ENCODE measurements around the gene MMP17. TPM values are rescaled to one million over a fixed set of nuclear protein-coding genes. Genes with fewer than 3 reads are reported as not detected.
"Not testable (repeated sequence)": the region's sequence is repeated elsewhere in the genome, so short reads cannot be mapped to it uniquely, and the experiment has no call there.

MMP17 gene
- total RNA-seq, 1 experiment from 2014 or later = 0.61 TPM

DNA sequence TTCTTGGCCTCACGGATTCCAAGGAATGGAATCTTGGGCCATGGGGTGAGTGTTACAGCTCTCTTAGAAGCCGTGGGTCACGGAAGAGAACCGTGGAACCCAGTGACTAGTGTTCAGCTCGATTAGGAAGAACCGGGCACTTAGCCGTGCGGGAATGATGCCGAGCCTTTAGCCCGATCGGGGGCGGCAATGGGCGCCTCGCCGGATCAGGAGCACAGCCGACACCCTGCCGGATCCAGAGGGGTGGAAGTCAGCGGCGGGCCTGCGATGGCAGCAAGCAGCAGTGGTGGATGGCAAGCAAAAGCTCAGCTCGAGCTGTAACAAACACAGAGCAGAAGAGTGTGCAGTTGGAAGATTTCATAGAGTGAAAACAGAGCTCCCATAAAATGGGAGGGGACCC lies 45.1 kb downstream of the MMP17 start:
- H3K36me3 Mint-ChIP-seq (ENCODE audit: insufficient read depth, unreplicated experiment) = no peaks in the 10 kb centered on the region
- H3K27ac Mint-ChIP-seq (ENCODE audit: unreplicated experiment) = no peak overlapping the region
- no peaks in the 10 kb centered on the region for H3K27me3 Mint-ChIP-seq (ENCODE audit: unreplicated experiment)
- CTCF ChIA-PET = interaction anchor here (0.6 kb wide), 1 partner anchor 12 kb away, joined by 3 read pairs; no protein-coding TSS in a partner anchor
- no peak overlapping the region for H3K4me3 Mint-ChIP-seq (ENCODE audit: low read depth, unreplicated experiment)
- no TSS peak for BruUV-seq (replicated peaks)
- H3K9me3 Mint-ChIP-seq (ENCODE audit: low read depth, unreplicated experiment) = no peaks in the 10 kb centered on the region
- intact Hi-C loops (cut with micrococcal nuclease; ENCODE audit: unreplicated experiment) = no loop called here
- peaks cover 29% of the 10 kb centered on the region for H3K4me1 Mint-ChIP-seq (ENCODE audit: low read depth, unreplicated experiment)
- TF ChIP-seq, protein P1, sequence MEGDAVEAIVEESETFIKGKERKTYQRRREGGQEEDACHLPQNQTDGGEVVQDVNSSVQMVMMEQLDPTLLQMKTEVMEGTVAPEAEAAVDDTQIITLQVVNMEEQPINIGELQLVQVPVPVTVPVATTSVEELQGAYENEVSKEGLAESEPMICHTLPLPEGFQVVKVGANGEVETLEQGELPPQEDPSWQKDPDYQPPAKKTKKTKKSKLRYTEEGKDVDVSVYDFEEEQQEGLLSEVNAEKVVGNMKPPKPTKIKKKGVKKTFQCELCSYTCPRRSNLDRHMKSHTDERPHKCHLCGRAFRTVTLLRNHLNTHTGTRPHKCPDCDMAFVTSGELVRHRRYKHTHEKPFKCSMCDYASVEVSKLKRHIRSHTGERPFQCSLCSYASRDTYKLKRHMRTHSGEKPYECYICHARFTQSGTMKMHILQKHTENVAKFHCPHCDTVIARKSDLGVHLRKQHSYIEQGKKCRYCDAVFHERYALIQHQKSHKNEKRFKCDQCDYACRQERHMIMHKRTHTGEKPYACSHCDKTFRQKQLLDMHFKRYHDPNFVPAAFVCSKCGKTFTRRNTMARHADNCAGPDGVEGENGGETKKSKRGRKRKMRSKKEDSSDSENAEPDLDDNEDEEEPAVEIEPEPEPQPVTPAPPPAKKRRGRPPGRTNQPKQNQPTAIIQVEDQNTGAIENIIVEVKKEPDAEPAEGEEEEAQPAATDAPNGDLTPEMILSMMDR (IDR thresholded peaks at IDR 0.05; ENCODE audit: unreplicated experiment) = no peak
- no peak for DNase-seq

DNA sequence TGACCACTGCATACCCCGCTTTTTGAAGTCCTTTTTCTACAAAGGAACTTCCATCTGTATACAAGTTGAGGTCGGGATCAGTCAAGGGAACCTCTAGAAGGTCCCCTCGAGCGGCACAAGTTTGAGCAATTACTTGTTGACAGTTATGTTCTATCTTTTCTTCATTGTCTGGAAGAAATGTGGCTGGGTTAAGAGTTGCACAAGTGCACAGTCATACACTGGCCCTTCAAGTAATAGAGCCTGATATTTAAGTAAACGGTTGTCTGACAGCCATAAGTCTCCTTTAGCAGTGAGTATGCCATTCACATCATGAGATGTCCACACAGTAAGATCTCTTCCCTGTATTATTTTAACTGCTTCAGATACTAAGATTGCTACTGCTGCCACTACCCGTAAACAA lies 46.8 kb downstream of the MMP17 start:
- H3K4me3 Mint-ChIP-seq (ENCODE audit: low read depth, unreplicated experiment); H3K36me3 Mint-ChIP-seq (ENCODE audit: insufficient read depth, unreplicated experiment); BruUV-seq (replicated peaks); H3K9me3 Mint-ChIP-seq (ENCODE audit: low read depth, unreplicated experiment); H3K27ac Mint-ChIP-seq (ENCODE audit: unreplicated experiment); H3K27me3 Mint-ChIP-seq (ENCODE audit: unreplicated experiment); DNase-seq; intact Hi-C loops (cut with micrococcal nuclease; ENCODE audit: unreplicated experiment): not testable (repeated sequence)
- CTCF ChIA-PET = interaction anchor here (0.6 kb wide), 1 partner anchor 9 kb away, joined by 3 read pairs; no protein-coding TSS in a partner anchor
- H3K4me1 Mint-ChIP-seq (ENCODE audit: low read depth, unreplicated experiment) = peaks cover 25% of the 10 kb centered on the region

DNA sequence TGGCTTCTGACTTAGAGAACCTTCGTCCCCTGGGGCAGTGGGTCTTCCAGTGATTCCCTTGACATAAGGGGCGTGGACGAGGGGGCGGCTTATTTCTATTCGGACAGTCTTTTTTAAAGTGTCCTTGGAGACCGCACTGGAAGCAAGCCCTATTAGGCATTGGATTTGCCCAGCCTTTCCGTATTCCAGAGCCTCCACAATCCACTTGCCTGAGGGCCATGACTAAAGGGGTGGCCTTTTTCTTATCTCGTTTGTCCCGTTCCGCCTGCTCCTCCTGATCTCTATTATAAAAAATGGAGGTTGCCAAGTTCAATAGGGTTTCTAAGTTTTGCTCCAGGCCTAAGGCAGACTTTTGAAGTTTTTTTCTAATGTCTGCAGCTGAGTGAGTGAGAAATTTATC lies 49.0 kb downstream of the MMP17 start:
- H3K36me3 Mint-ChIP-seq (ENCODE audit: insufficient read depth, unreplicated experiment); CTCF ChIA-PET; H3K27me3 Mint-ChIP-seq (ENCODE audit: unreplicated experiment); H3K4me1 Mint-ChIP-seq (ENCODE audit: low read depth, unreplicated experiment); intact Hi-C loops (cut with micrococcal nuclease; ENCODE audit: unreplicated experiment); BruUV-seq (replicated peaks); DNase-seq; H3K4me3 Mint-ChIP-seq (ENCODE audit: low read depth, unreplicated experiment); H3K27ac Mint-ChIP-seq (ENCODE audit: unreplicated experiment); H3K9me3 Mint-ChIP-seq (ENCODE audit: low read depth, unreplicated experiment): not testable (repeated sequence)

- CTCF ChIA-PET = not testable (repeated sequence)
Observed at GRCh38 chr12:131878436-131878835, 50.2 kb downstream of the MMP17 start.

DNA sequence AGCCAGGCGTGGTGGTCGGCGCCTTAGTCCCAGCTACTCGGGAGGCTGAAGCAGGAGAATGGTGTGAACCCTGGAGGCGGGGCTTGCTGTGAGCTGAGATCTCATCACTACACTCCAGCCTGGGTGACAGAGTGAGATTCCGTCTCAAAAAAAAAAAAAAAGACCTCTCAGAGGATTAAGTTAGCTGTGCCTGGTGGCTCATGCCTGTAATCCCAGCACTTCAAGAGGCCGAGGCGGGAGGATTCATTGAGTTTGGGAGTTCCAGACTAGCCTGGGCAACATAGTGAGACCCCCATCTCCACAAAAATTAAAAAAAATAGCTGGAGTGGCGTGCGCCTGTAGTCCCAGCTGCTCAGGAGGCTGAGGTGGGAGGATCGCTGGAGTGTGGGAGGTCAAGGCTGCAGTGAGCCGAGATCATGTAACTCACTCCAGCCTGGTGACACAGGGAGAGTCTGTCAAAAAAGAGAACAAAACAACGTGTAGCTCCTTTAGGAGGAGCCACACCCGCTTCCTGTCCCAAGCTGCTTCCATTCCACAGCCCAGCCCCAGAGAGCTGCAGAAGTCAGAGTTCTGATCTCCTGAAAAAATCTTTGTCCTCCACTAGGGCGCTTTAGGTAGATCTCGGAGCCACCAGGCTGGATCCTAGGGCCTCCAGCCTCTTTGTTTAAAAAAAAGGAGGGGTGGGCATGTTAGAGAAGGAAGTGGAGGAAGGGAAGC lies 54.8 kb downstream of the MMP17 start:
- H3K27ac Mint-ChIP-seq (ENCODE audit: unreplicated experiment) = no peak overlapping the region
- H3K9me3 Mint-ChIP-seq (ENCODE audit: low read depth, unreplicated experiment) = no peaks in the 10 kb centered on the region
- H3K27me3 Mint-ChIP-seq (ENCODE audit: unreplicated experiment) = peaks cover under 1% of the 10 kb centered on the region
- H3K4me3 Mint-ChIP-seq (ENCODE audit: low read depth, unreplicated experiment) = no peak overlapping the region
- no peaks in the 10 kb centered on the region for H3K36me3 Mint-ChIP-seq (ENCODE audit: insufficient read depth, unreplicated experiment)
- TF ChIP-seq, protein P1 (IDR thresholded peaks at IDR 0.05; ENCODE audit: unreplicated experiment) = no peak
- no TSS peak for BruUV-seq (replicated peaks)
- DNase-seq = no peak
- intact Hi-C loops (cut with micrococcal nuclease; ENCODE audit: unreplicated experiment) = no loop called here
- CTCF ChIA-PET = interaction anchor here (0.6 to 1.2 kb wide), 3 partner anchors 15 to 1292 kb away, joined by 3 read pairs; no protein-coding TSS in a partner anchor
- no peaks in the 10 kb centered on the region for H3K4me1 Mint-ChIP-seq (ENCODE audit: low read depth, unreplicated experiment)

More at GRCh38 chr12:131878436-131878835, 50.2 kb downstream of the MMP17 start:
- intact Hi-C loops (cut with micrococcal nuclease; ENCODE audit: unreplicated experiment); H3K4me1 Mint-ChIP-seq (ENCODE audit: low read depth, unreplicated experiment); H3K27me3 Mint-ChIP-seq (ENCODE audit: unreplicated experiment); H3K4me3 Mint-ChIP-seq (ENCODE audit: low read depth, unreplicated experiment); H3K27ac Mint-ChIP-seq (ENCODE audit: unreplicated experiment); H3K36me3 Mint-ChIP-seq (ENCODE audit: insufficient read depth, unreplicated experiment); BruUV-seq (replicated peaks); H3K9me3 Mint-ChIP-seq (ENCODE audit: low read depth, unreplicated experiment); DNase-seq: not testable (repeated sequence)

DNA sequence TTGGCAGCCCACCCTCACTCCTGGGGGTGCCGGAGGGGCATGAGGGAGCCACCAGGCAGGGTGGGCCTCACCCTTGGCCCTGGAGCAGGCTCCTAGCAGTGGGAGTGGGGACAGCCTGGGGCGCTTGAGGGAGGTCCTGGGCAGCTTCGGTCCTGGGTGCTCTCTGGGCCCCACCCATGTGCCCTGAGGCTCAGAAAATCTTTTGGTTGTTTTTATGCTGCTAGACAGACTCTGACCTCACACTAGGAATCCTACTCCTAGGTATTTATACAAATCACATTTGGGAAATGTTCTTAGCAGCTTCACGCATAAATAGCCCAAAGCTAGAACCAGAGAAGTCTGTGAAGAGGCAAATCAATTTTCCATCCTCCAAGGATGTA lies 55.3 kb downstream of the MMP17 start:
- intact Hi-C loops (cut with micrococcal nuclease; ENCODE audit: unreplicated experiment) = no loop called here
- H3K36me3 Mint-ChIP-seq (ENCODE audit: insufficient read depth, unreplicated experiment) = no peaks in the 10 kb centered on the region
- CTCF ChIA-PET = interaction anchor here (1.2 kb wide), 1 partner anchor 15 kb away, joined by 3 read pairs; no protein-coding TSS in a partner anchor

DNA sequence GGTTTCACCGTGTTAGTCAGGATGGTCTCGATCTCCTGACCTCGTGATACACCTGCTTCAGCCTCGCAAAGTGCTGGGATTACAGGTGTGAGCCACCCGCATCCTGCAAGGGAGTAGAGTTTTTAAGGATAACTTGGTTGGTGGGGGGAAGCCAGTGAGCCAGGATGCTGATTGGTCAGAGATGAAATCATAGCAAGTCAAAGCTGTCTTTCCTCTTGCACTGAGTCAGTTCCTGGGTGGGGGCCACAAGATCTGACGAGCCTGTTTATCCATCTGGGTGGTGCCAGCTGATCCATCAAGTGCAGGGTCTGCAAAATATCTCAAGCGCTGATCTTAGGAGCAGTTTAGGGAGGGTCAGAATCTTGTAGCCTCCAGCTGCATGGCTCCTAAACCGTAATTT lies 56.9 kb downstream of the MMP17 start:
- Mint-ChIP-seq H3K27me3 (ENCODE audit: unreplicated experiment) (peaks cover 22% of the 10 kb centered on the region), H3K4me1 (ENCODE audit: low read depth, unreplicated experiment) (peaks cover 11% of the 10 kb centered on the region)
- H3K27ac Mint-ChIP-seq (ENCODE audit: unreplicated experiment); H3K9me3 Mint-ChIP-seq (ENCODE audit: low read depth, unreplicated experiment); H3K36me3 Mint-ChIP-seq (ENCODE audit: insufficient read depth, unreplicated experiment); BruUV-seq (replicated peaks); DNase-seq; H3K4me3 Mint-ChIP-seq (ENCODE audit: low read depth, unreplicated experiment); intact Hi-C loops (cut with micrococcal nuclease; ENCODE audit: unreplicated experiment): not testable (repeated sequence)
- CTCF ChIA-PET = interaction anchor here (0.6 kb wide), 1 partner anchor 12 kb away, joined by 3 read pairs; no protein-coding TSS in a partner anchor

More for the DNA sequence above, 55.3 kb downstream of the MMP17 start:
- DNase-seq = no peak
- TF ChIP-seq, protein P1 (IDR thresholded peaks at IDR 0.05; ENCODE audit: unreplicated experiment) = no peak
- Mint-ChIP-seq H3K4me3 (ENCODE audit: low read depth, unreplicated experiment) (no peak overlapping the region), H3K4me1 (ENCODE audit: low read depth, unreplicated experiment) (no peaks in the 10 kb centered on the region), H3K9me3 (ENCODE audit: low read depth, unreplicated experiment) (no peaks in the 10 kb centered on the region), H3K27ac (ENCODE audit: unreplicated experiment) (no peak overlapping the region), H3K27me3 (ENCODE audit: unreplicated experiment) (peaks cover 6% of the 10 kb centered on the region)
- no TSS peak for BruUV-seq (replicated peaks)

Data from Calu3 (cell line).